B cell (primary cell): ENCODE measurements around the gene BLOC1S2. TPM values are rescaled to one million over a fixed set of nuclear protein-coding genes. Genes with fewer than 3 reads are reported as not detected.
A peak's percentile ranks its signal among the peaks of the same experiment; 100 is the strongest.

ENCODE experiments used
- ATAC-seq: fragments of 200-7000 bp; cut with Tn5 transposase; one replicate; pipeline ENCODE4 v1.10.0; 2021; ENCODE audit warnings: low read depth, mild to moderate bottlenecking, moderate number of reproducible peaks, moderate library complexity
- CTCF ChIA-PET: fragments of 350-600 bp; sonication (Branson Sonifier 250); formaldehyde crosslinking; loops from one replicate; lab custom pipeline; 2021; ENCODE audit warnings: antibody characterized with exemption, inconsistent platforms; lab: Charles Lee
- POLR2A ChIA-PET: fragments of 350-600 bp; sonication (Branson Sonifier 250); formaldehyde crosslinking; loops from one replicate; lab custom pipeline; 2021; ENCODE audit warnings: antibody characterized with exemption; lab: Charles Lee
- DNase-seq: peaks from one replicate; pipeline ENCODE4 v3.0.0; 2013
- H2AFZ ChIP-seq: 2 replicates; pipeline ENCODE4 v1.6.1; 2012; ENCODE audit warnings: mild to moderate bottlenecking, low read depth, low read length; ENCODE audit not compliant: insufficient read depth, poor library complexity, severe bottlenecking
- H3K27ac ChIP-seq, 2 donors: 1 replicate in 1 of 2; 2 replicates in 1 of 2; pipeline ENCODE4 v1.5.1; 2012 to 2013; ENCODE audit warnings: low read length in 2 of 2, mild to moderate bottlenecking in 2 of 2, moderate library complexity in 1 of 2
- H3K27me3 ChIP-seq, 4 experiments: fragments of 200-600 bp in 1 of 4; sonication (generic) in 1 of 4; replicated peaks in 1 of 4; 1 replicate in 2 of 4; 2 replicates in 2 of 4; pipeline versions ENCODE4 v1.6.1 to v1.7.0; 2013 to 2016; ENCODE audit warnings: low read length in 3 of 4, mild to moderate bottlenecking in 2 of 4, mixed read lengths in 1 of 4, moderate library complexity in 1 of 4; ENCODE audit not compliant: insufficient read depth in 4 of 4, control insufficient read depth in 3 of 4; ENCODE audit errors: control extremely low read depth in 1 of 4
- H3K36me3 ChIP-seq, 2 experiments: replicated peaks in 1 of 2; 1 replicate in 1 of 2; 2 replicates in 1 of 2; pipeline versions ENCODE4 v1.6.1 to v1.7.1; 2013; ENCODE audit warnings: low read length in 1 of 2; ENCODE audit not compliant: insufficient read depth in 2 of 2, control insufficient read depth in 1 of 2; ENCODE audit errors: control extremely low read depth in 1 of 2, extremely low read depth in 1 of 2
- H3K4me1 ChIP-seq, 2 donors: fragments of 200-600 bp in 1 of 2; sonication (generic) in 1 of 2; 1 replicate in 1 of 2; 2 replicates in 1 of 2; pipeline versions ENCODE4 v1.5.1 to v1.6.1; 2013 to 2017; ENCODE audit warnings: low read length in 2 of 2; ENCODE audit not compliant: control insufficient read depth in 2 of 2, insufficient read depth in 2 of 2
- H3K4me2 ChIP-seq: replicated peaks from 2 replicates; pipeline ENCODE3; 2012; ENCODE audit warnings: mild to moderate bottlenecking, low read depth, low read length; ENCODE audit not compliant: poor library complexity, severe bottlenecking
- H3K4me3 ChIP-seq, 5 experiments: fragments of 200-600 bp in 1 of 5; sonication (generic) in 1 of 5; 1 replicate in 3 of 5; 2 replicates in 2 of 5; pipeline versions ENCODE4 v1.5.1 to v1.7.0; 2011 to 2016; ENCODE audit warnings: low read length in 4 of 5, mild to moderate bottlenecking in 4 of 5, low read depth in 2 of 5, control low read depth in 1 of 5, moderate library complexity in 1 of 5; ENCODE audit not compliant: insufficient read depth in 1 of 5; ENCODE audit errors: control extremely low read depth in 1 of 5, extremely low read depth in 1 of 5
- H3K79me2 ChIP-seq: fragments of 200-600 bp; sonication (generic); one replicate; pipeline ENCODE4 v1.6.0; 2016; ENCODE audit warnings: low read length; ENCODE audit not compliant: control insufficient read depth, insufficient read depth
- H3K9ac ChIP-seq: fragments of 200-600 bp; sonication (generic); 2 replicates; pipeline ENCODE4 v1.6.1; 2017; ENCODE audit warnings: mild to moderate bottlenecking, low read length, moderate library complexity
- H3K9me3 ChIP-seq, 3 donors: one replicate each; pipeline versions ENCODE4 v1.6.1 to v1.7.1; 2013; ENCODE audit warnings: low read length in 2 of 3; ENCODE audit not compliant: control insufficient read depth in 2 of 3, insufficient read depth in 1 of 3; ENCODE audit errors: control extremely low read depth in 1 of 3
- H4K20me1 ChIP-seq: 2 replicates; pipeline ENCODE4 v1.6.0; 2012; ENCODE audit warnings: mild to moderate bottlenecking, low read length; ENCODE audit not compliant: insufficient read depth, control insufficient read depth, poor library complexity, severe bottlenecking
- H3K27ac Mint-ChIP-seq: one replicate; pipeline ENCODE4 v1.8.0; 2021; ENCODE audit warnings: mixed read lengths
- H3K27me3 Mint-ChIP-seq: one replicate; pipeline ENCODE4 v1.8.0; 2021; ENCODE audit warnings: mixed read lengths
- H3K4me1 Mint-ChIP-seq: one replicate; pipeline ENCODE4 v1.8.0; 2021; ENCODE audit warnings: mixed read lengths
- H3K4me3 Mint-ChIP-seq: one replicate; pipeline ENCODE4 v1.8.0; 2021; ENCODE audit warnings: mixed read lengths
- H3K9me3 Mint-ChIP-seq: one replicate; pipeline ENCODE4 v1.8.0; 2022; ENCODE audit warnings: mixed read lengths; ENCODE audit not compliant: insufficient read depth
- CTCF ChIP-seq: fragments of 200-600 bp; IDR thresholded peaks from one replicate; pipeline ENCODE4 v1.8.0; 2022; ENCODE audit warnings: antibody characterized with exemption, mild to moderate bottlenecking
- EZH2 ChIP-seq: IDR thresholded peaks from 2 replicates; pipeline ENCODE4 v1.6.1; 2012; ENCODE audit warnings: borderline replicate concordance, low read depth, mild to moderate bottlenecking, moderate library complexity, low read length; ENCODE audit not compliant: insufficient read depth, poor library complexity, severe bottlenecking
- WGBS: methylation state at CpG from one replicate; pipeline ENCODE4 v1.1.5; 2013; ENCODE audit warnings: missing lambda C conversion rate; ENCODE audit not compliant: insufficient coverage; 5-methylcytosine and 5-hydroxymethylcytosine counted together
- intact Hi-C: fragments of 100-400 bp; cut with micrococcal nuclease; formaldehyde crosslinking; loops from one replicate; pipeline ENCODE4 v1.10.0; 2022
- polyA plus RNA-seq: library from polyadenylated mRNA; depleted of rRNA; stranded (reverse); fragments of >200 nt; gene quantifications from 2 replicates; pipeline ENCODE4 v1.2.3, GENCODE V29; 2012
- total RNA-seq, 2 donors: library from RNA; stranded (reverse); fragments of 120-200 nt in 1 of 2; gene quantifications; 1 replicate in 1 of 2; 2 replicates in 1 of 2; pipeline versions ENCODE4 v1.2.3 to v1.2.4, GENCODE V29; 2013 to 2022

BLOC1S2 gene
- total and polyA plus RNA-seq, 2 donors (not counting 1 experiment from before 2014, with no cell fraction given), result 47.2 to 48.7 TPM

- Histone ChIP-seq H3K27me3 (no peaks in the 10 kb centered on the region), H3K4me1 (peaks cover 23 to 25% of the 10 kb centered on the region in 2 donors), H3K27ac (peak within 1 kb of the TSS; percentile 87 to 88), H2AFZ (peak within 1 kb of the TSS; percentile 82), H3K4me3 (peak within 1 kb of the TSS; percentile 78 to 100 (median 100)), H3K4me2 (peak within 1 kb of the TSS; percentile 85), H3K79me2 (peaks cover 56% of the 10 kb centered on the region), H3K9ac (peak within 1 kb of the TSS; percentile 88), H3K9me3 (no peaks in the 10 kb centered on the region), H3K36me3 (peaks cover 0 to 4% of the 10 kb centered on the region in 2 experiments), H4K20me1 (peaks cover 28% of the 10 kb centered on the region)
- CTCF ChIA-PET, result no interaction called here
- Mint-ChIP-seq H3K4me3 (peak within 1 kb of the TSS; percentile 97), H3K9me3 (no peaks in the 10 kb centered on the region), H3K4me1 (peaks cover 31% of the 10 kb centered on the region), H3K27ac (peak within 1 kb of the TSS; percentile 99), H3K27me3 (no peaks in the 10 kb centered on the region)
- POLR2A ChIA-PET, result interaction anchor here (1.0 kb wide), 1 partner anchor 268 kb away, joined by 5 read pairs; the partner anchor contains the start of gene HIF1AN
- intact Hi-C loops, result loop anchor here (1.0 kb wide), 2 partner anchors 19 to 38 kb away; partner anchors contain the start of genes BLOC1S2 and CHUK
- WGBS, result 2% methylated on average over 30 of the region's 49 CpGs
- ATAC-seq (peak; percentile 85), DNase-seq (peak; percentile 84)
- TF ChIP-seq CTCF (no peak), EZH2 (no peak)
Observed at GRCh38 chr10:100267239-100268104, 19.0 kb downstream of the BLOC1S2 start, which contains the start of gene CWF19L1. Gene CWF19L1, minus strand, starts transcription at chr10:100267638. Its CDS starts 45 bp downstream, at chr10:100267593.
